Left kidney (tissue), 8 donors: ENCODE data around the gene CERS1. TPM values are rescaled to one million over a fixed set of nuclear protein-coding genes. Genes with fewer than 3 reads are reported as not detected.

ENCODE experiments used
- DNase-seq: peaks from one replicate; pipeline ENCODE4 v3.0.0-alpha.2; 2013
- long read RNA-seq, 8 donors: transcript quantifications; one replicate each; lab custom pipeline, GENCODE V29; 2026
- polyA plus RNA-seq: library from polyadenylated mRNA; unstranded; fragments of 120-200 nt; gene quantifications from one replicate; pipeline ENCODE4 v1.2.1, GENCODE V29; 2013; ENCODE audit not compliant: insufficient read length

CERS1 gene, protein sequence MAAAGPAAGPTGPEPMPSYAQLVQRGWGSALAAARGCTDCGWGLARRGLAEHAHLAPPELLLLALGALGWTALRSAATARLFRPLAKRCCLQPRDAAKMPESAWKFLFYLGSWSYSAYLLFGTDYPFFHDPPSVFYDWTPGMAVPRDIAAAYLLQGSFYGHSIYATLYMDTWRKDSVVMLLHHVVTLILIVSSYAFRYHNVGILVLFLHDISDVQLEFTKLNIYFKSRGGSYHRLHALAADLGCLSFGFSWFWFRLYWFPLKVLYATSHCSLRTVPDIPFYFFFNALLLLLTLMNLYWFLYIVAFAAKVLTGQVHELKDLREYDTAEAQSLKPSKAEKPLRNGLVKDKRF
- polyA plus RNA-seq: 4.5 TPM
- long read RNA-seq, donor 1, partial matches to known transcripts: 0 of 3 reads
- long read RNA-seq, donor 1, other reads (novel, unspliced or antisense): 0 of 3 reads
- long read RNA-seq, donor 2, partial matches to known transcripts: 0 of 1 reads
- long read RNA-seq, donor 2, other reads (novel, unspliced or antisense): 0 of 1 reads
- long read RNA-seq, donor 3, partial matches to known transcripts: 0 of 2 reads
- long read RNA-seq, donor 3, other reads (novel, unspliced or antisense): 0 of 2 reads
- long read RNA-seq, donor 4: 0 reads
- long read RNA-seq, donor 5, partial matches to known transcripts: 0 of 5 reads
- long read RNA-seq, donor 5, other reads (novel, unspliced or antisense): 0 of 5 reads
- long read RNA-seq, donor 6, transcript CERS1-201 (6 exons, 2,094 nt): major isoform, 5 of 5 reads
- long read RNA-seq, donor 6, partial matches to known transcripts: 0 of 5 reads
- long read RNA-seq, donor 6, other reads (novel, unspliced or antisense): 0 of 5 reads
- long read RNA-seq, donor 7, partial matches to known transcripts: 0 of 4 reads
- long read RNA-seq, donor 7, other reads (novel, unspliced or antisense): 0 of 4 reads
- long read RNA-seq, donor 8, partial matches to known transcripts: 0 of 1 reads
- long read RNA-seq, donor 8, other reads (novel, unspliced or antisense): 0 of 1 reads

DNA sequence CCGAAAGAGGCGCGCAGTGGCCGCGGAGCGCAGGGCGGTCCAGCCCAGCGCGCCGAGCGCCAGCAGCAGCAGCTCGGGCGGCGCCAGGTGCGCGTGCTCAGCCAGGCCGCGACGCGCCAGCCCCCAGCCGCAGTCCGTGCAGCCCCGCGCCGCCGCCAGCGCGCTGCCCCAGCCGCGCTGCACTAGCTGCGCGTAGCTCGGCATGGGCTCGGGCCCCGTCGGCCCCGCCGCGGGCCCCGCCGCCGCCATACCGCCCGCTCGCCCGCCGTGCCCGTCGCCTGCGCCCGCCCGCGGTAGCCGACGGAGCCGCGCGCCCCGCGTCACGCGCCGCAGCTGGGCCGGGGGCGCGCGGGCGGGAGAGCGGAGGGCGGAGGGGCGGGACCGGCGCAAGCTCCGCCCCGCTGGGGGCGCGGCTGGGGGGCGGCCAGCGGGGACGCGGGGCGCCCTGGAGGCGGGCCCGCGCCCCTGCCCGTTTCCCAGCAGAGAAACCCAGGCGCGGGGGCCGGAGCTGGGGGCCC is at the start of gene CERS1:
TSS of gene CERS1 (minus strand) at position 335 of the 518 bp plus-strand sequence. CDS start at position 249, 86 bp downstream.
- no peak for DNase-seq

DNA sequence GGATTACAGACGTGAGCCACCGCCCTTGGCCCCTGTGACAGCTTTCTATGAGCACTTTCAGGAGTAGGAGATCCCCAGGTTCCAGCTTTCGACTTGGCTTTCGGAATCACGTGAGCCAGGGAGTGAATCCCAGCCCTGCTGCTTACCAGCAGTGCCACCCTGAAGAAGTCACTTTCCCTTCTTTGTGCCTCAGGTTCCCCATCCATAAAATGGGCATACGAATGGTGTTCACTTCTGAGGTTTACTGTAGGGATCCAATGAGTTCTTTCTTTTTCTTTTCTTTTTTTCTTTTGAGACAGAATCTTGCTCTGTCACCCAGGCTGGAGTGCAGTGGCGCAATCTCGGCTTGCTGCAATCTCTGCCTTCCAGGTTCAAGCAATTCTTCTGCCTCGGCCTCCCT is 49.3 kb upstream of the CERS1 start:
- no peak for DNase-seq

DNA sequence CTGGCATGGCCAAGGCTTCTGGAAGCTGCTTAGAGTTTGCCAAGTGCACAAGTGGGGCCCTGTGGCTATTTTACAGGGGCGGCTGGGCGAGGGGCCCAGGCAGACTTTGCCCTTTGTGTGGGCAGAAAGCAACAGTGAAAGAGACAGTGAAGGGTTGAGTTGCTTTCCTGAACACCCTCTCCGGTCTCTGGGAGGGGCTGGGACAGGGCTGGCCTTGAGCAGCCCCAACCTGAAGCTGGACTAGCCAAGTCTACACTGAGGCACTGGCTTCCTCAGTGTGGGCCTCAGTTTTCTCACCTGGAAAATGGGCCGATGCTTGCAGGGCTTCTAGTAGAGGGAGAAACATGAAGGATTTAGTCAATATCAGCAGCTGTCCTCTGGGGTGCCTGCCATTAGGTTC is 47.5 kb upstream of the CERS1 start:
- DNase-seq: no peak

DNA sequence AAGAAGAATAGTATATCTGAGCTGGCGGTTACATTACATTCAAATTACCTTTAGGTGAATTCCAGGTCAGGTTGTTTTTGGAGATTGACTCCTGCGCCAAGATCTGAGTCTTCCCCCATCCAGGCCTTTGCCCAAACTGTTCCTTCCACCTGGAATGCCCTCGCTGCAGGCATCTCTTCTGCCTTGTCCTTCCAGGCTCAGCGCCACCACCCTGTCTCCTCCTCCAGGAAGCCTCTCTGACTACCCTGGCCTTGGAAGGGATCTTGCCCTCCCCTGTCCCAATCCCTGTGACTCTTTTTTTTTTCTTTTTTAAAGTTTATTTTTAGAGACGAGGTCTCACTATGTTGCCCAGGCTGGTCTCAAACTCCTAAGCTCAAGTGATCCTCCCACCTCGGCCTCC is 46.7 kb upstream of the CERS1 start:
- DNase-seq: no peak

DNA sequence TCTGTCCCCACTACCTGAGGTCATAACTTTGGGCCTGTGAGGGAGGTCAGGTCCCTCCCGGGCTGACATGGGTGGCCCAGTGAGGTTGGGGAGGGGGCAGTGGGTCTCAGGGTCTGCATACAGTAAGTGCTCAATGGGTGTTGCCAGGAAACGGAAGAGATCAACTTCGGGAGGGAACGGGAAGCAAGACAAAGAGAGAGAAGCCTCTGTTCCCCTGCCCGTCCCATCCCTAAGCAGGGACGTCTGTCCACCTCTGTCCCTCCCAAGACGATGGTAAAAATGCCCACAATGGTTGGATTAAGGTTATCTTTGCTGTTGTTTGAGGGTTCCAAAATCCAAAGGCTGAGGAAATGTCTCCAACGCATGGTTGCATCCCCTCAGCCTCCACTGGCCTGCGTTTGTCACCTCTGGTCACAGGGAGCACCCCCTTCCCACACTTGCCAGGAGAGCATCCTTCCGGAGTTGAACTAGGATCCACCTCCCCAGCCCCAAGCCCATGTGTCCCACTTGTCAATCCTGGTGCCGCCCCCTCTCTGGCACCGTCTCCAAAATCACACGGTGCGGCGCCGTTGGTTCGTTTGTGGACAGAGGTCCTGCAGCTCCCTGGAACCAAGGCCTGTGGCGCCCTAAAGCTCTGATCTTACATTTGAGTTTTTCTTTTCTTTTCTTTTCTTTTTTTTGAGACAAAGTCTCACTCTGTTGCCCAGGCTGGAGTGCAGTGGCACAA is 45.8 kb upstream of the CERS1 start:
- DNase-seq: no peak

DNA sequence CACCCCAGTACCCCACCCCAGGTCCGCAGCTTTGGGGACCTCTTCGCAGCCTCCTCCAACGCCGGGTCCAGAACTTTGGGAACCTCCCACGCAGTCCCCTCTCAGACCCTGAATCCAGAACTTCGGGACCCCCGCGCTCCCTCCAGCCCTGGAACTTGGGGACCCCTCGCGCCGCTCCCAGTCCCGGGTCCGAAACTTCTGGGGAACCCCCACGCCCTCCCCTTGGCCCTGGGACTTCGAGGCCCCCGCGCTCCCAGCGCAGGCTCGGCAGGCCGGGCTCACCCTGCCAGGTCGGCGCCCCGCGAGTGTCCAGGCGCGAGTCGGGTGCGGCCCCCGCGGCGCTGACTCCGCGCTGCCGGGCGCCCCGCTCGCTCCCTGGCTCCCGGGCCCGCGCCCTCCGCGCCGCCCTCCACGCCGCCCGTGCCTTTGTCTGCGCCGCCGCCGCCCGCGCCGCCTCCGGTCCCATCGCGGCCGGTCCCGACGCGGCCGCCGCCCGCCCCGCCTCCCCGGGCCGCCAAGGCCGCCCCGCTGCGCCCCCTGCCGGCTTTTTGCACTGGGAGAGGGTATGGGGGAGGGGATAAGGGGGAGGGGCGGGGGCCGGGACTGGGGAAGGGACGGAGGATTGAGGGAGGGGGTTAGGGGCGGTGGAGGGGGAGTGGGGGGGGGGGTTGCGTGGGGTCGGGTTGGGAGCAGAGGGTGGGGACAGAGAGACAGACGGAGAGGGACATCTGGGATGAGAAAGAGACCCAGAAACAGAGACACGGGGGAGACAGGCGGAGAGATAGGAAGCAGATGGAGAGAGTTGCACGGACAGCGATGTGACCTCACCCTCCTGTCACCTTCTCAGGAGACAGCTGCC is 45.0 kb upstream of the CERS1 start, which contains the start of gene HOMER3:
TSS of gene HOMER3 (minus strand) at position 449 of the 859 bp plus-strand sequence. CDS start 2,235 bp downstream, outside the sequence.
- peak; percentile 85 for DNase-seq

DNA sequence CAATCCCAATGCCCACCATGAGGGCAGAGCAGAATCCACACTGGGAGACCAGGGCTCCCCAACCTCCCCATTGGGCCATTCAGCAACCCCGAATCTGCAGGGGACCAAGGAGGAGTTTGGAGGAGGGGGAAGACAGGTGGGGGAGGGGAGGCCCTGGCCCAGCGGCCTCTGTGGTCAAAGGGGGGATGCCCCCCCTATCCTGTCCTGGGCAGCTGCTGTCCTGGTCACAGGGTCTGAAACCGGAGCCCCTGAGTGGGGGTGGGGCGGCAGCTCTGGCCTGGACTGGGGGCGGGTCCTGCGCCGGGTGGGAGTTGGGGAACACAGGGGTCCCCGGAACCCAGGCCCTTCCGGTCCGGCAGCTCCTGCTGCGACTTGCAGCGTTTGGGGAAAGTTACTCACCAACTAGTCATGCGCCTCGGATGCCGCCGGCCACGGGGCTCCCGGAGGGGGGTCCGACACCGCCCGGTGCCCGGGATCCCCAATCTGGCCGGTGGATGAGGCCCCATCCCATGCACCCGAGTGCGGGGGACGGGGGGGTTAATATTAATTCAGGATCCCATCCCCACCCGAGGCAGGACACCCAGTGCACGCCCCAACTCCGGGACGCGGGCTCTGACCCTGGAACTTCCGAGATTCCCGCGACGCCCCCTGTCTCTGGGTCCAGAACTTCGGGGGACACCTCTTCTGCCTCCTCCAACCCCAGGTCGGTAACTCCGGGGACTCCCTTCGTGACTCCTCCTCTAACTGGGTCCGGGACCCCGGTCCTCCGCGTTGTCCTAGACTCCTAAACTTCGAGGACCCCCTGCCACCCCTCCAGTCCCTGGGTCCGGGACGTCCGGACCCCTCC is 44.2 kb upstream of the CERS1 start:
- peak; percentile 77 for DNase-seq

DNA sequence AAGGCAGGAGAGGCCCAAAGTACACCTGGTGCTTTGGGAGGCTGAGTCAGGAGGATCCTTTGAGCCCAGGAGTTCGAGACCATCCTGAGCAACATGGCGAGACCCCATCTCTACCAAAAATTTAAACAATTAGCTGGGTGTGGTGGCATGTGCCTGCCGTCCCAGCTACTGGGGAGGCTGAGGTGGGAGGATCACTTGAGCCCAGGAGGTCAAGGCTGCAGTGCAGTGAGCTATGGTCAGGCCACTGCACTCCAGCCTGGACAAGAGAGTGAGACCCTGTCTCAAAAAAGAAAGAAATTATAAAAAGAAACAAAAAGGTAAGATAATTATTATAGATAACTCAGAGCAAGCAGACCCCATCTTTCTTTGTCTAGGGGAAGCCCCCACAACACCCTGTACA is 43.2 kb upstream of the CERS1 start:
- no peak for DNase-seq

DNA sequence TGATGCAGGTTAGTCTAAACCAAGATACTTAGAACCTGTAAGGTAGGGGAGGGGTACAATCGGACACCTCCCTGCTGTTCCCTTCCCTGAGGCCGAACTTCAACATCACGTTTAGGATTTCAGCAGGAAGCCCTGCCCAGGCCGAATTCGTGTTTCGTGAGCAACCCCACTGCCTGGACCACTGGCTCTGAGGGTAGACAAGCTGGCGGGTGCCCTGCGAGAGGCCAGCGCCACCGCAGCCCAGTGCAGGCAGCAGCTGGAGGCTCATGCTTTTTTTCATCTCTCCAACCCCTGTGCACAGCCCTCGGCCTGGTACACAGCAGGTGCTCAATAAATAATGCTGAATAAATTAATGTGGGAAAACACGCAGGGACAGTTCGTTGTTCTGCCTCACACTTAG is 37.3 kb upstream of the CERS1 start:
- no peak for DNase-seq

DNA sequence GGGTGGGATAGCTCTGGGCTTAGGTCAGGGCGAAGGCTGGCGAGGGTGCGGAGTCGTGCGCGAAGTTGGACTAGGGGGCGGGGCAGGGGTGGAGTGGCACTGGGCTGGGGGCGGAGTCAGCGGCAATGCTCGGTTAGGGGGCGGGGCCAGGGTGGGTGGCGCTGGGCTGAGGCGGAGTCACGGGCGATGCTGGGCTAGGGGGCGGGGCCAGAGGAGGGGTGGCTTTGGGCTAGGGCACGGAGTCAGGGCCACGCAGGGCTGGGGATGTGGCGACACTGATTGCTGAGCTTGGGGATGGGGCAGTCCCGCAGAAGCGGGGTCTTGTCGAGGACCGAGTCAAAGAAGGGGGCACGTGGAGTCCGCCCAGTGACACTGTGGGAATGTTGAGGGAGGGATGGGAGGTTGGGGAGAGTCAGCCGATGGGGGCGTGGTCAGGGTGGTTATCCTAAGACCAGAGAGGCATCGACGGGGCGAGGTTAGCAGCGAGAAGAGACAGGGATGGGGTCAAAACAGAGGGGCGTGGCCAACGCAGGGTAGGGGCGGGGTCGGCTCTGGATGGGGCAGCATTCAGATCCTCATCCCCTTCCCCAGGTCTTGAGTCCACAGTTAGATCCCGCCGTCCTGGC is 36.4 kb upstream of the CERS1 start:
- peak; percentile 14 for DNase-seq

DNA sequence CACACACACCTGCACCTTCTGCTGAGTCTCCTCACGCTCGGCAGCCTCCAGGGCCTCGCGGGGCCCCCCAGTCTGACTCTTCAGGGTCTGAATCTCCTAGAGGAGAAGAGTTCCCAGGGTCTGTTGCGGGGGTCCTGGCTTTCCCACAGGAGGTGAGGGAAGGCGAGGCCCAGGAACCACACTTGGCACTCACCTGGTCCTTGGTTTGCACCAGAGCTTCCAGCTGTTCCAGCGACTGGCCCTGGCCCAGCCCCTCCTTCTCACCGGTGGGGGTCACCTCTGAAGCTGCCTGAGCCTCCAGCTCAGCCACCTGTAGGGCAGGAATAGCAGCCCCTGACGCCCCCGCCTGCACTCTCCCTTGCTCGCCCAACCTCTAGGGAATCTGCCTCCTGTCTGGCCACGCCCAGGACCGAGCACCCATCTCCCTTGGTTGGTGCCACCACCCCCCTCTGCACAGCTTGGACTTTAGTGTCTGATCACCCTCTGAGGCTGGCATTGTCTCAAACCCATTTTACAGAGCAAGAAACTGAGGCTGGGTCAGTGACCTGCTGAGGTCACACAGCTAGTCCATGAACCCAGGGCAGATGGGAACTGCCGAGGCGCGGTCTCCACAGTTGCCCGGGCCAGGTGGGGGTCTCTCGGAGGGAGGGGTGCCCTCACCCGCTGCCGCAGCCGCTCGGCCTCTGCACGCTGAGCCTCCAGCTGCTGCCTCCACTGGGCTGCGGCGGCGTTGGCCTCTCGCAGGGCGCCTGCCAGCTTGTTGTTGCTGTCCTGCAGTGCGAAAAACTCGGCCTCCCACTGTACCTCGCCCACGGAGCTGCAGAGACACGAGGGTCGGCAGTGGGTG is 35.6 kb upstream of the CERS1 start:
- no peak for DNase-seq

DNA sequence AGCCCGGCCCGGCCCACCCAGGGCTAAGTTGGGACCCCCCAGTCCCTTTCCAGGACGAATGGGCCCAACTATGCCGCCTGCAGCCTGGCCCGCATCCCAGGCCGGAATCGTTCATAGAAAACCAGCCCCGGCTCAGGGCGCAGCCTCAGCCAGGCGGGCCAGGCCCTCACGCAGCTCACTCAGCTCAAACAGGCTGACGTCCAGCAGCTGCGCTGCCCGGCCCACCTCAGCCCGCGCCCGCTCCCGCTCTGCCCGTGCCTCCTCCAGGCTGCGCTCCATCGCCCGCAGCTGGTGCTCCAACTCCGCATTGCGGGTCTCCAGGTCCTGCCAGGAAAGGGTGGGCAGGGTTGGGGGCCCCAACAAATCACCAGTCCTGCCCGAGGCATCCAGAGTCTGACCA is 33.4 kb upstream of the CERS1 start:
- DNase-seq: no peak

DNA sequence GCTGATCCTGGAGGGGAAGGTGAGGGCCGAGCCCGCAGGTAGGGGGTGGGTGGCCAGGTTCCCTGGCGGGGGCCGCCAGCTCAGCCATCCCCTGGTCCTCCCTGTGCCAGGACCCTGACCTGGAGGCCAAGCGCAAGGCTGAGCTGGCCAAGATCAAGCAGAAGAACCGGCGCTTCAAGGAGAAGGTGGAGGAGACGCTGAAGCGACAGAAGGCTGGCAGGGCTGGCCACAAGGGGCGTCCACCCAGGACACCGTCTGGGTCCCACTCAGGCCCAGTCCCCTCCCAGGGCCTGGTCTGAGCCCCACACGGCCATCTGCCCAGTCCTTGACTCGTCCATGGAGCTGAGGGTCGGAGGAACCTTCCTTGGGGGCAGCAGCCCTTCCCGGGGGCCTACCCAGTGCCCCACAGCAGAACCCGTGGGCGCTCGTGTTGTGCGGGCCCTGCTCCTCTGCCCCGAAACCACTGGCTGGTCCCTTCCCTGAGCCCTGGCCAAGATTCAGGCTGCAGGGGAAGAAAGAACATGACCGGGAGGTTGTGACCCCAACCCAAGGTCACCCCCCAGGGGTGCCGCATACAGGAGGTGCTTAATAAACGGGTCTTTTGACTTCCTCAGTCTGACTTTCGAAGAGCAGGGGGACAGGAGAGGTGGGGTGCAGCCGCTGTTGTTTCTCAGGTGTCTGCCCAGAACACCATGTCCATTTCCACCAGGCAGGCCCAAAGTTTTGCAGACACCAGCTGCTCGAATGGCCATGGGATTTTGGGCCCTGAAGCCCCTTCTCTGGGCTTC is 32.3 kb upstream of the CERS1 start:
- no peak for DNase-seq

DNA sequence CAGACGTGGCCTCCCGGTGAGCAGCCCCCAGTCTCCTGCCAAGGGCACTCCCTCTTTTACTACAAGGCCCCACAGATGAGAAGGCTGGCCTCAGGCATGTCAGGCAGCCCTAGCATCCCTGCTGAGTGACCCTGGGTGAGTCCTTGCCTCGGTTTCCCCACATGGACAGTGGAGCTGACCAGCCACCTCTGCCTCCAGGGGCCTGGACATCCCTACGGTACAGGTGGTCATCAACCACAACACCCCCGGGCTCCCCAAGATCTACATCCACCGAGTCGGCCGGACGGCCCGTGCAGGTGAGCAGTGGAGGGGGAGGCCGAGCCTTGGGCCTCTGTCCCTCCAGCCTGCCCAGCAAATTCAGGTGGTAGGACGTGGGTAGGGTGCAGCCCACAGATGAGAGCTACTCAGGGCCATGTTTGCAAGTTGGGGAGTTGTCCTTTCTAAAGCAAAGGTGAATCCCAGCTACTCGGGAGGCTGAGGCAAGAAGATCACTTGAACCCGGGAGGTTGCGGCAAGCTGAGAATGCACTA is 28.8 kb upstream of the CERS1 start:
- no peak for DNase-seq

DNA sequence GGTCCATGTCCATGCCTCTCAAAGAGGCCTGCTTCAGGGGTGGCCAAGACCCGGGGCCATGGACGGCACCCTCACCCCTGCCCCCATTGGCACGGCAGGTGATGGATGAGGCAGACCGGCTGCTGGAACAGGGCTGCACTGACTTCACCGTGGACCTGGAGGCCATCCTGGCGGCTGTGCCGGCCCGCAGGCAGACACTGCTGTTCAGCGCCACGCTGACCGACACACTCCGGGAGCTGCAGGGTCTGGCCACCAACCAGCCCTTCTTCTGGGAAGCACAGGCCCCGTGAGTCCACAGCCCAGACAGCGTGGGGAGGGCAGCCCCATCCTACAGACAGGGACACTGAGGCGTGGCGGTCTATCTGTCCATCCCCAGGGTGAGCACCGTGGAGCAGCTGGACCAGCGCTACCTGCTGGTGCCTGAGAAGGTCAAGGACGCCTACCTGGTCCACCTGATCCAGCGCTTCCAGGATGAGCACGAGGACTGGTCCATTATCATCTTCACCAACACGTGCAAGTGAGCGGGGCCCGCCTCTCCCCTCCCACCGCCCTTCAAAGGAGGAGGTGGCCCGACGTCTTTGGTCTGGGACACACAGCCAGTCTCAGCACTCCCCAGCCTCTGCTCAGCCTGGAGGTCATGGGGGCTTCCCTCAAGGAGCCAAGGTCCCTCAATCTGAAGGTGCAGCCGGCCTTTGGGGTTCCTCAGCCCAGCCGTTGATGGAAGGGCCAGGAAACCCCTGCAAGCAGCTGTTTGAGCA is 26.4 kb upstream of the CERS1 start:
- no peak for DNase-seq

DNA sequence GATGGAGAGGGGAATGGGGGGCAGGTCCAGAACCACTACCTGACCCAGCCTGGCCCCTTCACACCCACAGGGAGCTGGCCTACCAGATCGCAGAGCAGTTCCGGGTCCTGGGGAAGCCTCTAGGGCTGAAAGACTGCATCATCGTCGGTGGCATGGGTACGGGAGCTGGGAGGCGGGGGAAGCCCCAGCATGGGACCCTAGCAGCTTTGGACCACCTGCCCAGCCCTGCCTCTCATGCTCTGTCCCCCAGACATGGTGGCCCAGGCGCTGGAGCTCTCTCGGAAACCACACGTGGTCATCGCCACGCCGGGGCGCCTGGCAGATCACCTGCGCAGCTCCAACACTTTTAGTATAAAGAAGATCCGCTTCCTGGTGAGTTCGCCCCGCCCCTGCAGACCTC is 25.6 kb upstream of the CERS1 start:
- DNase-seq: no peak
